ENCODE data around the gene ADCY5. TPM values are rescaled to one million over a fixed set of nuclear protein-coding genes. Genes with fewer than 3 reads are reported as not detected.

Gene ADCY5
- total RNA-seq, 1 experiment from 2014 or later, result 1.4 TPM

DNA sequence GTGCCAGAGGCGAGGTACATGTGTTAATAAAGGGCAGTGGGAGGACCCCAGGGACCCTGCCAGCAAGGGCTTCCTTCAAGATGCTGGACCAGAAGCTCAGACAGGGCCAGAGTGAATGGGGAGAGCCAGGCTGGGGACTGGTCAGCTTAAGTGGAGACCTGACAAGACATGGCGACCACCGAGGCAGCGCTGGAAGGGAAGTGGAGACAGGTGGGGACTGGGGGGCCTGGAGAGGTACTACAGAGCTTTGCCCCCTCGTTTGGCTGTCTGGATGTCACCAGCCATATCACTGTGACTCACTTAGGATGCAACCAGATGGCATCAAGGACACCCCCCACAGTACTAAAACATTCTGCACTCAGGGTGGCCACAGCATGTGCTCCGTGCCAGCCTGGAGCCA is 97.9 kb downstream of the ADCY5 start:
- Histone ChIP-seq H3K36me3 (ENCODE audit: control insufficient read depth, insufficient read depth, low read length) (no peaks in the 10 kb centered on the region), H3K4me3 (ENCODE audit: low read depth in 2 of 2, low read length in 2 of 2) (no peak overlapping the region), H3K9me3 (ENCODE audit: control insufficient read depth, insufficient read depth, low read depth, low read length) (no peaks in the 10 kb centered on the region), H3K27ac (ENCODE audit: low read length) (no peak overlapping the region), H3K4me1 (ENCODE audit: control insufficient read depth, insufficient read depth, low read length) (no peaks in the 10 kb centered on the region), H3K27me3 (ENCODE audit: control insufficient read depth, insufficient read depth, low read length) (peaks cover 2% of the 10 kb centered on the region; the same call in 1 of the 2 replicates)
- ChIA-PET POLR2A (no interaction called here), CTCF (no interaction called here)
- DNase-seq (ENCODE audit: low read depth, low spot score), result no peak
- in situ Hi-C loops (cut with HindIII; ENCODE audit: low pct_unique_long_range_greater_than_20kb, low sequenced_read_pairs), result no loop called here
- TF ChIP-seq TCF7L2 (IDR thresholded peaks at IDR 0.05; ENCODE audit: low read depth, low read length) (no peak), SIN3A (IDR thresholded peaks at IDR 0.05; ENCODE audit: borderline replicate concordance, insufficient read depth, low read depth, low read length) (no peak), POLR2AphosphoS5 (IDR thresholded peaks at IDR 0.05; ENCODE audit: low read depth, low read length) (no peak)
- TF ChIP-seq, protein P1, sequence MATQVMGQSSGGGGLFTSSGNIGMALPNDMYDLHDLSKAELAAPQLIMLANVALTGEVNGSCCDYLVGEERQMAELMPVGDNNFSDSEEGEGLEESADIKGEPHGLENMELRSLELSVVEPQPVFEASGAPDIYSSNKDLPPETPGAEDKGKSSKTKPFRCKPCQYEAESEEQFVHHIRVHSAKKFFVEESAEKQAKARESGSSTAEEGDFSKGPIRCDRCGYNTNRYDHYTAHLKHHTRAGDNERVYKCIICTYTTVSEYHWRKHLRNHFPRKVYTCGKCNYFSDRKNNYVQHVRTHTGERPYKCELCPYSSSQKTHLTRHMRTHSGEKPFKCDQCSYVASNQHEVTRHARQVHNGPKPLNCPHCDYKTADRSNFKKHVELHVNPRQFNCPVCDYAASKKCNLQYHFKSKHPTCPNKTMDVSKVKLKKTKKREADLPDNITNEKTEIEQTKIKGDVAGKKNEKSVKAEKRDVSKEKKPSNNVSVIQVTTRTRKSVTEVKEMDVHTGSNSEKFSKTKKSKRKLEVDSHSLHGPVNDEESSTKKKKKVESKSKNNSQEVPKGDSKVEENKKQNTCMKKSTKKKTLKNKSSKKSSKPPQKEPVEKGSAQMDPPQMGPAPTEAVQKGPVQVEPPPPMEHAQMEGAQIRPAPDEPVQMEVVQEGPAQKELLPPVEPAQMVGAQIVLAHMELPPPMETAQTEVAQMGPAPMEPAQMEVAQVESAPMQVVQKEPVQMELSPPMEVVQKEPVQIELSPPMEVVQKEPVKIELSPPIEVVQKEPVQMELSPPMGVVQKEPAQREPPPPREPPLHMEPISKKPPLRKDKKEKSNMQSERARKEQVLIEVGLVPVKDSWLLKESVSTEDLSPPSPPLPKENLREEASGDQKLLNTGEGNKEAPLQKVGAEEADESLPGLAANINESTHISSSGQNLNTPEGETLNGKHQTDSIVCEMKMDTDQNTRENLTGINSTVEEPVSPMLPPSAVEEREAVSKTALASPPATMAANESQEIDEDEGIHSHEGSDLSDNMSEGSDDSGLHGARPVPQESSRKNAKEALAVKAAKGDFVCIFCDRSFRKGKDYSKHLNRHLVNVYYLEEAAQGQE (IDR thresholded peaks at IDR 0.05; ENCODE audit: insufficient read depth in 1 of 2, low read depth in 2 of 2, low read length in 1 of 2), result no peak
- TF ChIP-seq, protein P2, sequence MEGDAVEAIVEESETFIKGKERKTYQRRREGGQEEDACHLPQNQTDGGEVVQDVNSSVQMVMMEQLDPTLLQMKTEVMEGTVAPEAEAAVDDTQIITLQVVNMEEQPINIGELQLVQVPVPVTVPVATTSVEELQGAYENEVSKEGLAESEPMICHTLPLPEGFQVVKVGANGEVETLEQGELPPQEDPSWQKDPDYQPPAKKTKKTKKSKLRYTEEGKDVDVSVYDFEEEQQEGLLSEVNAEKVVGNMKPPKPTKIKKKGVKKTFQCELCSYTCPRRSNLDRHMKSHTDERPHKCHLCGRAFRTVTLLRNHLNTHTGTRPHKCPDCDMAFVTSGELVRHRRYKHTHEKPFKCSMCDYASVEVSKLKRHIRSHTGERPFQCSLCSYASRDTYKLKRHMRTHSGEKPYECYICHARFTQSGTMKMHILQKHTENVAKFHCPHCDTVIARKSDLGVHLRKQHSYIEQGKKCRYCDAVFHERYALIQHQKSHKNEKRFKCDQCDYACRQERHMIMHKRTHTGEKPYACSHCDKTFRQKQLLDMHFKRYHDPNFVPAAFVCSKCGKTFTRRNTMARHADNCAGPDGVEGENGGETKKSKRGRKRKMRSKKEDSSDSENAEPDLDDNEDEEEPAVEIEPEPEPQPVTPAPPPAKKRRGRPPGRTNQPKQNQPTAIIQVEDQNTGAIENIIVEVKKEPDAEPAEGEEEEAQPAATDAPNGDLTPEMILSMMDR (IDR thresholded peaks at IDR 0.05), result no peak
- intact Hi-C loops (cut with micrococcal nuclease; ENCODE audit: unreplicated experiment), result no loop called here
- BruUV-seq (replicated peaks), result no TSS peak
- no peak for ATAC-seq

DNA sequence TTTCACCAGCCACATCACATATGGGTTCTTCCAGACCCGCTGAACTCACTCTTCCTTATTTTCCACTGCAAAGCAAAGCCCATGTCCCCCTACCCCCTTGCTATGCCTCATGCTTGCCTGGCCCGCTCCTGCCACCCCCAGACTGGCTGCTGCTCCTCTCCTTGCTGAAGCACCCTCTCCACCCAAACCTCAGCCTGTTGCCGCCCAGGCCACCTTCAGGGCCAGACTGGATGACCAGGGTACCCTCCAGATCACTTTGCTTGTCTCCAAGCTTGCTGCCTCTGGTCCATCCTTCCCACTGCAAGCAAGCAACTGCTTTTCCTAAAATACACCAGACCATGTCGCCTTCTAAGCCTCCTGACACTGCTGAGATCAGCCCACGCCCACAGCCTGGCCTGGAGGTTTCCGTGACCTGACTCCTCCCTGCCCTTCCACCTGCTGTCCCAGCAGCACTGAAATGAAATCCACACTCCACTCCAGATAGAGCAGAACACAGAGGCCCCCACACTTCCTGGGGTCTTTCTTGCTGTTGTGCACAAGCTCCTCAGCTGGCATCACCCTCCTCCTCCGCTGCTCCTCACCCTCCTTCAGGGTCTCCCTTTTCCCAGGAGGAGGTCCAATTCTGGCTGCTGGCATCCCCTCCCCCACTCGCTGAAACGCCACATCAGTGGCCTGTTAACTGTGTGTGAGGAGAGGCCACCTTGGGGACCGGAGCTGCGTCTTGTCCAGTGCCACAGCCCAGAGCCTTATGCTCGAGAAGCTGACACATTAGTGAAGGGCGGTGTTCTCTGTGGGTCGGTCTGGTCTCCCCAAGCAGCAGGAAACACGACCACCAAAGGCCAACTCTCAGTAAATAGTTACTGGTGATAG is 99.1 kb downstream of the ADCY5 start:
- BruUV-seq (replicated peaks), result no TSS peak
- no peak overlapping the region for H3K27ac ChIP-seq (ENCODE audit: low read length)
- H3K4me3 ChIP-seq (ENCODE audit: low read depth in 2 of 2, low read length in 2 of 2), result no peak overlapping the region
- in situ Hi-C loops (cut with HindIII; ENCODE audit: low pct_unique_long_range_greater_than_20kb, low sequenced_read_pairs) (no loop called here), intact Hi-C loops (cut with micrococcal nuclease; ENCODE audit: unreplicated experiment) (no loop called here)
- H3K9me3 ChIP-seq (ENCODE audit: control insufficient read depth, insufficient read depth, low read depth, low read length), result no peaks in the 10 kb centered on the region
- H3K36me3 ChIP-seq (ENCODE audit: control insufficient read depth, insufficient read depth, low read length), result no peaks in the 10 kb centered on the region
- DNase-seq (ENCODE audit: low read depth, low spot score) (no peak), ATAC-seq (no peak)
- CTCF ChIA-PET, result no interaction called here
- POLR2A ChIA-PET, result no interaction called here
- TF ChIP-seq TCF7L2 (IDR thresholded peaks at IDR 0.05; ENCODE audit: low read depth, low read length), result no peak
- TF ChIP-seq, protein P2 (IDR thresholded peaks at IDR 0.05), result no peak
- TF ChIP-seq SIN3A (IDR thresholded peaks at IDR 0.05; ENCODE audit: borderline replicate concordance, insufficient read depth, low read depth, low read length), result no peak
- TF ChIP-seq POLR2AphosphoS5 (IDR thresholded peaks at IDR 0.05; ENCODE audit: low read depth, low read length), result no peak
- TF ChIP-seq, protein P1 (IDR thresholded peaks at IDR 0.05; ENCODE audit: insufficient read depth in 1 of 2, low read depth in 2 of 2, low read length in 1 of 2), result no peak
- peaks cover 2% of the 10 kb centered on the region; the same call in 1 of the 2 replicates for H3K27me3 ChIP-seq (ENCODE audit: control insufficient read depth, insufficient read depth, low read length)
- H3K4me1 ChIP-seq (ENCODE audit: control insufficient read depth, insufficient read depth, low read length), result no peaks in the 10 kb centered on the region

Data from Panc1 (cell line).